SK-N-SH treated with all-trans-retinoic acid at 6 μM for 48 hours (cell line): Measurements from ENCODE around the gene PPP1R12B.

ENCODE experiments used
- ARNTL ChIP-seq: fragments of 450-650 bp; formaldehyde crosslinking; IDR thresholded peaks from 2 replicates; pipeline ENCODE4 v1.5.0; 2020; ENCODE audit warnings: low read depth, mild to moderate bottlenecking, moderate library complexity, borderline replicate concordance
- BACH2 ChIP-seq: fragments of 250-450 bp; sonication (Bioruptor Pico); IDR thresholded peaks from 2 replicates; pipeline ENCODE4 v1.9.0; 2021; ENCODE audit warnings: mild to moderate bottlenecking, borderline replicate concordance
- CREB5 ChIP-seq: fragments of 250-450 bp; sonication (Bioruptor Pico); IDR thresholded peaks from 2 replicates; pipeline ENCODE4 v1.5.1; 2020; ENCODE audit warnings: low read depth, mild to moderate bottlenecking, moderate library complexity
- CSDC2 ChIP-seq: fragments of 250-450 bp; sonication (Bioruptor Pico); IDR thresholded peaks from 2 replicates; pipeline ENCODE4 v1.5.0; 2020; ENCODE audit warnings: mild to moderate bottlenecking, moderate library complexity
- PATZ1 ChIP-seq: fragments of 250-450 bp; sonication (Bioruptor Pico); IDR thresholded peaks from 2 replicates; pipeline ENCODE4 v1.8.0; 2020; ENCODE audit warnings: mild to moderate bottlenecking, moderate library complexity, borderline replicate concordance
- RARB ChIP-seq: fragments of 250-450 bp; sonication (Bioruptor Pico); IDR thresholded peaks from 2 replicates; pipeline ENCODE4 v1.8.0; 2021; ENCODE audit warnings: mild to moderate bottlenecking, moderate library complexity
- TOX ChIP-seq: fragments of 250-450 bp; sonication (Bioruptor Pico); IDR thresholded peaks from 2 replicates; pipeline ENCODE4 v1.8.0; 2021; ENCODE audit warnings: mild to moderate bottlenecking, moderate library complexity, borderline replicate concordance
- ZFP3 ChIP-seq: fragments of 250-450 bp; sonication (Bioruptor Pico); IDR thresholded peaks from 2 replicates; pipeline ENCODE4 v1.5.0; 2020; ENCODE audit warnings: mild to moderate bottlenecking, moderate library complexity
- ZFP30 ChIP-seq: fragments of 450-650 bp; formaldehyde crosslinking; IDR thresholded peaks from 2 replicates; pipeline ENCODE4 v1.5.0; 2022; ENCODE audit warnings: mild to moderate bottlenecking, moderate library complexity
- ZNF70 ChIP-seq: fragments of 450-650 bp; formaldehyde crosslinking; IDR thresholded peaks from 2 replicates; pipeline ENCODE4 v1.5.0; 2020; ENCODE audit warnings: mild to moderate bottlenecking, moderate library complexity

GRCh38 chr1:202621446-202621845, 272.9 kb downstream of the PPP1R12B start:
- TF ChIP-seq CREB5 (no peak), PATZ1 (CRISPR knock-in tag) (no peak), BACH2 (CRISPR knock-in tag) (no peak), ZNF70 (CRISPR knock-in tag) (no peak), CSDC2 (CRISPR knock-in tag) (no peak), ZFP3 (CRISPR knock-in tag) (no peak), ZFP30 (no peak), RARB (no peak), ARNTL (no peak), TOX (CRISPR knock-in tag) (no peak)
